Medulla oblongata (tissue), 1 donor: ENCODE data around the gene ATE1.
"Not testable (repeated sequence)": the region's sequence is repeated elsewhere in the genome, so short reads cannot be mapped to it uniquely, and the experiment has no call there.

Source experiments
- DNase-seq: peaks from one replicate; pipeline ENCODE4 v3.0.0-alpha.2; 2015; ENCODE audit errors: extremely low spot score

ATE1 gene

GRCh38 chr10:121930268-121931085 lies 2.6 kb upstream of the ATE1 start:
- DNase-seq = not testable (repeated sequence)

GRCh38 chr10:121929585-121930267 lies 1.9 kb upstream of the ATE1 start:
- DNase-seq = not testable (repeated sequence)

GRCh38 chr10:121928528-121928884 lies 675 bp upstream of the ATE1 start:
- DNase-seq = peak; percentile 46

GRCh38 chr10:121927318-121927840 lies 452 bp downstream of the ATE1 start:
- DNase-seq = peak; percentile 50

GRCh38 chr10:121926671-121927317 lies 1.0 kb downstream of the ATE1 start:
- peak; percentile 56 for DNase-seq

- no peak for DNase-seq
Measured at GRCh38 chr10:121926157-121926556, 1.7 kb downstream of the ATE1 start.

- DNase-seq = peak; percentile 63
Measured at GRCh38 chr10:121921238-121921931, 6.4 kb downstream of the ATE1 start.

- no peak for DNase-seq
Measured at GRCh38 chr10:121919666-121920065, 8.2 kb downstream of the ATE1 start.

GRCh38 chr10:121918800-121919199 lies 9.0 kb downstream of the ATE1 start:
- not testable (repeated sequence) for DNase-seq

- DNase-seq = no peak
Measured at GRCh38 chr10:121914661-121915060, 13.2 kb downstream of the ATE1 start.

GRCh38 chr10:121911421-121911697 lies 16.5 kb downstream of the ATE1 start:
- no peak for DNase-seq

GRCh38 chr10:121910673-121911420 lies 17.0 kb downstream of the ATE1 start:
- DNase-seq = peak; percentile 81

- DNase-seq = no peak
Measured at GRCh38 chr10:121904888-121905287, 22.9 kb downstream of the ATE1 start.

GRCh38 chr10:121900443-121901174 lies 27.2 kb downstream of the ATE1 start:
- peak; percentile 90 for DNase-seq

- DNase-seq = no peak
Measured at GRCh38 chr10:121899727-121900126, 28.1 kb downstream of the ATE1 start.

GRCh38 chr10:121891103-121891502 lies 36.7 kb downstream of the ATE1 start:
- DNase-seq = no peak

GRCh38 chr10:121889212-121889611 lies 38.6 kb downstream of the ATE1 start:
- no peak for DNase-seq

- peak; percentile 86 for DNase-seq
Measured at GRCh38 chr10:121886997-121887622, 40.7 kb downstream of the ATE1 start.

- no peak for DNase-seq
Measured at GRCh38 chr10:121886181-121886580, 41.6 kb downstream of the ATE1 start.

- no peak for DNase-seq
Measured at GRCh38 chr10:121880895-121881294, 46.9 kb downstream of the ATE1 start.
